ENCODE measurements around the gene MCUB.

DNA sequence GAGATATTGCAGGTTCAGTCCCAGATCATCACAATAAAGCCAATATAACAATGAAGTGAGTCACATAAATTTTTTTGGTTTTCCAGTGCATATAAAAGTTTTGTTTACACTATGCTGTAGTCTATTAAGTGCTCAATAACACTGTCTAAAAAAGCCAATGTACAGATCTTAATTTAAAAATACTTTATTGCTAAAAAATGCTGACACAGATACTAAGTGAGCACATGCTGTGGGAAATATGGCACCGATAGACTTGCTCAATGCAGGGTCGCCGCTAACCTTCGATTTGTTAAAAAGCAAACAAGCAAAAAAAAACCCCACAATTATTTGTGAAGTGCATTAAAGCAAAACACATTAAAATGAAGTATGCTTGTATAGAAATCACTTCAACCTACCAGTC, 159.6 kb downstream of the MCUB start:
- no peak for TF ChIP-seq POLR2AphosphoS5 (IDR thresholded peaks at IDR 0.05)
- TF ChIP-seq, protein P1, sequence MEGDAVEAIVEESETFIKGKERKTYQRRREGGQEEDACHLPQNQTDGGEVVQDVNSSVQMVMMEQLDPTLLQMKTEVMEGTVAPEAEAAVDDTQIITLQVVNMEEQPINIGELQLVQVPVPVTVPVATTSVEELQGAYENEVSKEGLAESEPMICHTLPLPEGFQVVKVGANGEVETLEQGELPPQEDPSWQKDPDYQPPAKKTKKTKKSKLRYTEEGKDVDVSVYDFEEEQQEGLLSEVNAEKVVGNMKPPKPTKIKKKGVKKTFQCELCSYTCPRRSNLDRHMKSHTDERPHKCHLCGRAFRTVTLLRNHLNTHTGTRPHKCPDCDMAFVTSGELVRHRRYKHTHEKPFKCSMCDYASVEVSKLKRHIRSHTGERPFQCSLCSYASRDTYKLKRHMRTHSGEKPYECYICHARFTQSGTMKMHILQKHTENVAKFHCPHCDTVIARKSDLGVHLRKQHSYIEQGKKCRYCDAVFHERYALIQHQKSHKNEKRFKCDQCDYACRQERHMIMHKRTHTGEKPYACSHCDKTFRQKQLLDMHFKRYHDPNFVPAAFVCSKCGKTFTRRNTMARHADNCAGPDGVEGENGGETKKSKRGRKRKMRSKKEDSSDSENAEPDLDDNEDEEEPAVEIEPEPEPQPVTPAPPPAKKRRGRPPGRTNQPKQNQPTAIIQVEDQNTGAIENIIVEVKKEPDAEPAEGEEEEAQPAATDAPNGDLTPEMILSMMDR (IDR thresholded peaks at IDR 0.05): no peak
- TF ChIP-seq POLR2A (IDR thresholded peaks at IDR 0.05): no peak

Measured in prostate gland (tissue), 2 donors.